ENCODE measurements around the gene GPR84.

The GPR84 gene

GRCh38 chr12:54331461-54331860 is 32.8 kb downstream of the GPR84 start:
- TF ChIP-seq, protein P1, sequence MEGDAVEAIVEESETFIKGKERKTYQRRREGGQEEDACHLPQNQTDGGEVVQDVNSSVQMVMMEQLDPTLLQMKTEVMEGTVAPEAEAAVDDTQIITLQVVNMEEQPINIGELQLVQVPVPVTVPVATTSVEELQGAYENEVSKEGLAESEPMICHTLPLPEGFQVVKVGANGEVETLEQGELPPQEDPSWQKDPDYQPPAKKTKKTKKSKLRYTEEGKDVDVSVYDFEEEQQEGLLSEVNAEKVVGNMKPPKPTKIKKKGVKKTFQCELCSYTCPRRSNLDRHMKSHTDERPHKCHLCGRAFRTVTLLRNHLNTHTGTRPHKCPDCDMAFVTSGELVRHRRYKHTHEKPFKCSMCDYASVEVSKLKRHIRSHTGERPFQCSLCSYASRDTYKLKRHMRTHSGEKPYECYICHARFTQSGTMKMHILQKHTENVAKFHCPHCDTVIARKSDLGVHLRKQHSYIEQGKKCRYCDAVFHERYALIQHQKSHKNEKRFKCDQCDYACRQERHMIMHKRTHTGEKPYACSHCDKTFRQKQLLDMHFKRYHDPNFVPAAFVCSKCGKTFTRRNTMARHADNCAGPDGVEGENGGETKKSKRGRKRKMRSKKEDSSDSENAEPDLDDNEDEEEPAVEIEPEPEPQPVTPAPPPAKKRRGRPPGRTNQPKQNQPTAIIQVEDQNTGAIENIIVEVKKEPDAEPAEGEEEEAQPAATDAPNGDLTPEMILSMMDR (conservative IDR thresholded peaks at IDR 0.05): no peak
- no peak for TF ChIP-seq ZFX (IDR thresholded peaks at IDR 0.05)
- no peak overlapping the region for H3K27ac ChIP-seq

GRCh38 chr12:54330442-54330841 is 33.8 kb downstream of the GPR84 start:
- no peak for TF ChIP-seq ZFX (IDR thresholded peaks at IDR 0.05)
- TF ChIP-seq, protein P1 (conservative IDR thresholded peaks at IDR 0.05): no peak

DNA sequence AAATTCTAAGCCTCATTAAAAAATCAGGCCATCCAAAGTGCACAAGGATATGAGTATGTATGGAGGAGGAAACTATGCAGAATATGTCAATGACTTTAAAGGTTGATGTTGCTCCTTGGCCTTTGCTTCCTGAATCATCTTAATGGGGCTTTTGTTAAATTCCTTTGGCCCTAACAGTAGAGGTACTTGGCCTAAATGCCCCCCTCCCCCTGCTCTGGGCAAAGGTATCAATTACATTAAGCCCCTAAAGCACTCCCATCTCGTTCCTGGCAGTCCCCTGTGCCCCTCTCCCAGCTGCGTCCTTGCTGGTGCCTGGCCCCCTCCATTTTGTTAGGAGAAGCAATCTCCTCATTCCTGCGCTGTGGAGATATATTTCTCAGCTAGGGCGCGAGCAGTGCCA is 34.5 kb downstream of the GPR84 start:
- TF ChIP-seq, protein P1 (conservative IDR thresholded peaks at IDR 0.05): no peak
- no peak for TF ChIP-seq ZFX (IDR thresholded peaks at IDR 0.05)
- no peak overlapping the region for H3K27ac ChIP-seq

More at GRCh38 chr12:54330442-54330841, 33.8 kb downstream of the GPR84 start:
- no peak overlapping the region for H3K27ac ChIP-seq

DNA sequence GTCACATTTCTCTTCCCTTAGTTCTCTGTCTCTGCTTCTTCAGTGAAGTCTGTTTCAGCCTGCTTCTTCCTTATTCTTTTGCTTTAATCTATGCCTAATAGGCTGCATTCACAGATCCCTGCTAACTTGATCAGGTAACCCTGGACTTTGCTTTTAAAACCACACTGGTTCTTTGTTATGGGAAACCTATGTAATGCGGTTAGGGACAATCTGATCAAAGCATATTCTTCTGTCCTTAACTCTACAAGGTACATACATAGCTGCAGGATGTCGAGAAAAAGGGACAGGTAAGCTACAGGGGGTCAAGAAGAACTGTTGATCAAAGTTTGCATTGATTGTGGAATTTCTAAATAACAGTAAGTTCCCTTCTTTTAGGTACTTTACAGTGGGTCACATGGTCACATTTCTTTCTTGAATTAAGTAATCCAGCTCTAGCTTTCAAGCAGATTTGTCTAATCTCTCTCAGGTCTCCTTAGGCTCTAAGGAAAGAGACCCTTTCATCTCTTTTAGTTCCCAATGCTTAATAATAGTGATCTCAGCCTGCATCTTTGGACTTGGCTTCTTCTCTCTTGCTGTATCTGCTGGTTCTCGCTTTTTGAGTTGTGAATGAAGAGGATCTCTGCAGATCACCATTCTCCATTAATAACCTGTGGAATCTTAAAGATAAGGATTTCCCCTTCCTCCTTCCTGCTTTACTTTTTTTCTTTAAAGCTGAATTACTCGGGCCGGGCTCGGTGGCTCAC is 35.5 kb downstream of the GPR84 start:
- no peak overlapping the region for H3K27ac ChIP-seq
- TF ChIP-seq, protein P1 (conservative IDR thresholded peaks at IDR 0.05): no peak
- no peak for TF ChIP-seq ZFX (IDR thresholded peaks at IDR 0.05)

DNA sequence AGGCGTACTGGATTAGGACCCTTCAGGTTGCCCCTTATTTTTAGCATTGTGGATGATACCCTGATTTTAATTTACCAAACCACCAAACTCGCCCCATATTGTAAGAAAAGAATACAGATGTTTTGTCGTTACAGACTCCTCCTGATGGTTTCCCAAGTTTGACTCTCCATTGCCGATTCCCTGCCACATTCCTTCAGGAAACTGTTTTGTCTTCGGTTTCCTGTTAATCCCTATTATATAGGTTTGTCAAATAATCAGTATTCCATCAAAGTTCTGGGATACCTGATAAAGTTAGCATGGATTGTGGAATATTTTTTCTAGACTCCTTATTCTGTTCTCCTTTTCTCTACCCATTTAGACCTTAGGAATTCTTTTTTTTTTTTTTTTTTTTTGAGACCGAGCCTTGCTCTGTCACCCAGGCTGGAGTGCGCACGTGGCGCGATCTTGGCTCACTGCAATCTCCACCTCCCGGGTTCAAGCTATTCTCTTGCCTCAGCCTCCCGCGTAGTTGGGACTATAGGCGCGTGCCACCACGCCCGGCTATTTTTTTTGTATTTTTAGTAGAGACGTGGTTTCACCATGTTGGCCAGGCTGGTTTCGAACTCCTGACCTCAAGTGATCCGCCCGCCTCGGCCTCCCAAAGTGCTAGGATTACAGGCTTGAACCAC is 38.7 kb downstream of the GPR84 start:
- H3K27ac ChIP-seq: peak overlapping the region; percentile 81

GRCh38 chr12:54324617-54325441 is 39.5 kb downstream of the GPR84 start, which contains the start of gene COPZ1:
COPZ1 (plus strand) TSS chr12:54325131; CDS start chr12:54325164, 33 bp downstream.
- H3K27ac ChIP-seq: peak within 1 kb of the TSS; percentile 81
- TF ChIP-seq ZFX (IDR thresholded peaks at IDR 0.05): peak; percentile 97; the same call in 1 of the 2 replicates
- TF ChIP-seq, protein P1 (conservative IDR thresholded peaks at IDR 0.05): peak; percentile 94

More for the DNA sequence above, 38.7 kb downstream of the GPR84 start:
- TF ChIP-seq ZFX (IDR thresholded peaks at IDR 0.05): peak; percentile 57; the same call in 1 of the 2 replicates

GRCh38 chr12:54321363-54321762 is 42.9 kb downstream of the GPR84 start:
- no peak overlapping the region for H3K27ac ChIP-seq
- TF ChIP-seq, protein P1 (conservative IDR thresholded peaks at IDR 0.05): no peak
- TF ChIP-seq ZFX (IDR thresholded peaks at IDR 0.05): no peak
